ENCODE measurements around the gene GIMD1. TPM values are rescaled to one million over a fixed set of nuclear protein-coding genes. Genes with fewer than 3 reads are reported as not detected.

GIMD1 gene
- total RNA-seq, 1 donor from 2014 or later = not detected

DNA sequence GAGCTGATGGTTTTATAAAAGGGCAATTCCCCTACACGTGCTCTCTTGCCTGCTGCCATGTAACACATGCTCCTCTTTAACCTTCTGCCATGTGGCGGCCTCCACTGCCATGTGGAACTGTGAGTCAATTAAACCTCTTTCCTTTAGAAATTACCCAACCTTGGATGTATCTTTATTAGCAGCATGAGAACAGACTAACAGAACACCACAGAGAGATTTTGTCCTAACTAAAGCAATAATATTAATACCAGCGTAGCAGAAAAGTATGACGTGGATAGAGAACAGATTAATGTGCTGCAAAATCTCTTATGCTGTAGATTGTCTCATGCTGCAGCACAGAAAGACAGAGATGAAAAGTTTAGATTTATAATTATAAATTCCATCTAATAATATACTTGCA lies 29.1 kb downstream of the GIMD1 start:
- no peak for DNase-seq (ENCODE audit: low read depth, low spot score)
- TF ChIP-seq CTCF (conservative IDR thresholded peaks at IDR 0.05) = no peak
- H3K36me3 Mint-ChIP-seq (ENCODE audit: low read depth) = peaks cover 54% of the 10 kb centered on the region
- H3K4me3 Mint-ChIP-seq = no peak overlapping the region
- H3K9me3 Mint-ChIP-seq = peaks cover 5% of the 10 kb centered on the region
- H3K4me1 Mint-ChIP-seq = no peaks in the 10 kb centered on the region
- H3K27me3 Mint-ChIP-seq (ENCODE audit: low read depth) = no peaks in the 10 kb centered on the region
- no peak overlapping the region for H3K27ac Mint-ChIP-seq (ENCODE audit: unreplicated experiment)

GRCh38 chr4:106338671-106339070 lies 29.9 kb downstream of the GIMD1 start:
- DNase-seq (ENCODE audit: low read depth, low spot score) = no peak
- H3K4me1 Mint-ChIP-seq = no peaks in the 10 kb centered on the region
- no peak overlapping the region for H3K4me3 Mint-ChIP-seq
- no peaks in the 10 kb centered on the region for H3K27me3 Mint-ChIP-seq (ENCODE audit: low read depth)
- peaks cover 54% of the 10 kb centered on the region for H3K36me3 Mint-ChIP-seq (ENCODE audit: low read depth)
- H3K9me3 Mint-ChIP-seq = peaks cover 5% of the 10 kb centered on the region
- no peak for TF ChIP-seq CTCF (conservative IDR thresholded peaks at IDR 0.05)
- H3K27ac Mint-ChIP-seq (ENCODE audit: unreplicated experiment) = no peak overlapping the region

DNA sequence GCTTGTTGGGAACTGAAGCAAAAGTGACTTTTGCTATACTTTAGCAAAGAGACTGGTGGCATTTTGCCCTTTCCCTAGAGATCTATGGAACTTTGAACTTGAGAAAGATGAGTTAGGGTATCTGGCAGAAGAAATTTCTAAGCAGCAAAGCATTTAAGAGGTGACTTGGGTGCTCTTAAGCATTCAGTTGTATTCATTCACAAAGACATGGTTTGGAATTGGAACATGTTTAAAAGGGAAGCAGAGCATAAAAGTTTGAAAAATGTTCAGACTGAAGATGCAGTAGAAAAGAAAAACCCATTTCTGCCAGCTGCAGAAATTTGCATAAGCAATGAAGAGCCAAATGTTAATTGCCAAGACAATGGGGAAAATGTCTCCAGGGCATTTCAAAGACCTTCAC lies 30.7 kb downstream of the GIMD1 start:
- H3K9me3 Mint-ChIP-seq = peaks cover 5% of the 10 kb centered on the region
- peak overlapping the region; percentile 13 for H3K27ac Mint-ChIP-seq (ENCODE audit: unreplicated experiment)
- H3K4me3 Mint-ChIP-seq = no peak overlapping the region
- TF ChIP-seq CTCF (conservative IDR thresholded peaks at IDR 0.05) = no peak
- peaks cover 51% of the 10 kb centered on the region for H3K36me3 Mint-ChIP-seq (ENCODE audit: low read depth)
- H3K4me1 Mint-ChIP-seq = no peaks in the 10 kb centered on the region
- no peak for DNase-seq (ENCODE audit: low read depth, low spot score)
- H3K27me3 Mint-ChIP-seq (ENCODE audit: low read depth) = no peaks in the 10 kb centered on the region

DNA sequence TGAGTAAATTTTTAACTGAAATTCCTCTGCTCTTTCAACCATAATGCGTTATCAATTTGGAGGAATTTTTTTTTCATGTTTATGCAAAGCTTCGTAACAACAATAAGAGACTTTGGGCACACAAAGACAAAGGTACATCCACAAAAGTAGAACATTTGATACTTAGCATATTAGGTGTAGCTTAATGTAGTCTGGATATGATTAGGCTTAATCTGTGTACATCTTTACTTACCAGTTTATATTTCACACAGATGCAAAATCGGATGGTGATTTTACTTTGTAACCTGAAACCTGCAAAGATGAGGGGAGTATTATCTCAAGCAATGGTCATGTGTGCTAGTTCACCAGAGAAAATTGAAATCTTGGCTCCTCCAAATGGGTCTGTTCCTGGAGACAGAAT lies 32.0 kb downstream of the GIMD1 start:
- no peak overlapping the region for H3K27ac Mint-ChIP-seq (ENCODE audit: unreplicated experiment)

GRCh38 chr4:106334741-106335470 lies 33.7 kb downstream of the GIMD1 start:
- Mint-ChIP-seq H3K27me3 (ENCODE audit: low read depth) (no peaks in the 10 kb centered on the region), H3K27ac (ENCODE audit: unreplicated experiment) (no peak overlapping the region)

More for the DNA sequence above, 32.0 kb downstream of the GIMD1 start:
- Mint-ChIP-seq H3K9me3 (peaks cover 3% of the 10 kb centered on the region), H3K27me3 (ENCODE audit: low read depth) (no peaks in the 10 kb centered on the region), H3K4me1 (no peaks in the 10 kb centered on the region), H3K4me3 (no peak overlapping the region), H3K36me3 (ENCODE audit: low read depth) (peaks cover 47% of the 10 kb centered on the region)
- DNase-seq (ENCODE audit: low read depth, low spot score) = no peak
- no peak for TF ChIP-seq CTCF (conservative IDR thresholded peaks at IDR 0.05)

More at GRCh38 chr4:106334741-106335470, 33.7 kb downstream of the GIMD1 start:
- Mint-ChIP-seq H3K4me3 (no peak overlapping the region), H3K36me3 (ENCODE audit: low read depth) (peaks cover 34% of the 10 kb centered on the region), H3K9me3 (no peaks in the 10 kb centered on the region), H3K4me1 (no peaks in the 10 kb centered on the region)
- no peak for DNase-seq (ENCODE audit: low read depth, low spot score)
- no peak for TF ChIP-seq CTCF (conservative IDR thresholded peaks at IDR 0.05)

Measured in neural crest cell (in vitro differentiated cells).